Activated CD4-positive, CD25-positive, alpha-beta regulatory T cell treated with anti-CD3 and anti-CD28 coated beads, Interleukin-2, amount 50 U/mL, for 16 hours (primary cell): ENCODE measurements around the gene CEP135.
"Not testable (repeated sequence)": the region's sequence is repeated elsewhere in the genome, so short reads cannot be mapped to it uniquely, and the experiment has no call there.

Experiments used
- DNase-seq: peaks from one replicate; pipeline ENCODE4 v3.0.0-alpha.2; 2020; ENCODE audit warnings: low read depth, low spot score

CEP135 gene

GRCh38 chr4:56028165-56028564, 79.4 kb downstream of the CEP135 start:
- DNase-seq = no peak

DNA sequence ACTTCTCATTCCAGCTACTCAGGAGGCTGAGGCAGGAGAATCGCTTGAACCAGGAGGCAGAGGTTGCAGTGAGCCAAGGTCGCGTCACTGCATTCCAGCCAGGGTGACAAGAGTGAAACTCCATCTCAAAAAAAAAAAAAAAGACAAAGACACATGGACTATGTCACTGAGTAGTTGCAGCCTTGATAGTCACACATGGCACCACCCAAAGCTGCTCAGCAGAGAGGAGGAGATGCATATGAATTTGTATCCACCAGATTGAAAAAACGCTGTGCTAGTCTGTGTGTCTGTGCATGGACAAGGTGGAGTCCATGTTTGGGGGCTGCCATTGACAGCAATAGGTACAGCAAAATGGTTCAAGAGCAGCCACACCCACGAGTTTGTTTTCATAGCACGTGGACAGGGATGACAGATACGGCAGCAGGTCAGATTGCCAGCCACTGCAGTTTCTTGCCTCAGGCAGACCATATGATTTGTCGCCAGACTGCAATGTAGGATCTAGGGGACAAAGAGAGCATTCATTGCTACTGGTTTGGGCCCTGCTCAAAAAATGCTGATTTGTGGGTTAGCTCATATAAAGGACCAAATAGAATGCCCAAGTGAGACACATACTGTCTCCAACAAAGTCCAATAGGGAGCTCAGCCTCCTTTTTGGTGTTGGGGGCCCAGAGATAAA, 89.9 kb downstream of the CEP135 start:
- DNase-seq = no peak

- no peak for DNase-seq
These were observed 92.1 kb downstream of the CEP135 start for GRCh38 chr4:56040842-56041241.

- no peak for DNase-seq
These were observed 93.5 kb downstream of the CEP135 start for GRCh38 chr4:56042225-56042624.

DNA sequence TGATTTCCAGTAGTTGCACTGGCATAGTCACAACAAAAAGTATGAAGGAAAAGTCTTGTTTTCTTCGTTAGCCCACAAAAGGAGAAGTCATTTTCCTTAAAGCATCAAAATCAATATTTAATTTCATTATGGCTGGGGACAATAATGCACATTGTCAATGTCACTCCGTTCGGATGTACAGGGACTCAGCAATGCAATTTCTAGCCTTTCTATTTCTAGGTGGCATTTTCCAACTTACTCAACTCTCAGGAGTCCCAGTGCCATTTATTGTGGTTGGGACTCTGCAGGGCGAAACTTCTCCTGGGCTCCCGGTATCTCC, 99.6 kb downstream of the CEP135 start:
- DNase-seq = no peak

DNA sequence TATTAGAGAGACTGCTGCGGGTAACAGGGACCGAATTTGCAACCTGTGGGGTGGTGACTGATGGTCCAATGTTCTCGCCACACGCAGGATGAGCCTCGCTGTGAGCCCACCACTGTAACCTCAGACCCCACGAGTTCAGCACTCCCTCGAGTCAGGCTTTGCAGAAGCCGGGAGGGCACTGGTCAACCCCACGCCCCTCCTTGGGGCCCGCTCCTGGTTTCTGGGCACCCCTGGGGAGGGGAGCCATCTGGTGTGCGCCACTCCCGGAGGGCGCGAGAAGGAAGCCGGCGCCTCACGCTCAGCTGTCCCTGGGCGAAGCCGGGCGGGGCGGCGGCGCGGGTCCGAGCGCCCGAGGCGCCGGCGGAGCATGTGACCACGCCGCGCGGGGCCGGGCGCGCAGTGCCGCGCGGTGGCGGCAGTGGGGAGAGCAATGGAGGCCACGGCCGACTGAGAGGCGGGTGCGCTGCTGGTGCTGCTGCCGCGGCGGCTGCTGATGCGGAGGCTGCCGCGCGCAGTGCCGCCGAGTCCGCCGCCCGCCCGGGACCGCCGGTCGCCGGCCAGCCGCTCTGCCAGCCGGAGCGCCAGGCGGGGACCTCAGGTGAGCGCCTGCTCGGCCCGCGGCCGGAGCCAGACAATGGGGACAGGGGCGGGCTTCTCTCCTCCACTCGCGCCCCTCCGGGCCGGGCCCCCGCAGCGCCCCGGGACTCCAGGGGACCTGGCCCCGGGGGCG, 100.1 kb downstream of the CEP135 start:
- no peak for DNase-seq

DNA sequence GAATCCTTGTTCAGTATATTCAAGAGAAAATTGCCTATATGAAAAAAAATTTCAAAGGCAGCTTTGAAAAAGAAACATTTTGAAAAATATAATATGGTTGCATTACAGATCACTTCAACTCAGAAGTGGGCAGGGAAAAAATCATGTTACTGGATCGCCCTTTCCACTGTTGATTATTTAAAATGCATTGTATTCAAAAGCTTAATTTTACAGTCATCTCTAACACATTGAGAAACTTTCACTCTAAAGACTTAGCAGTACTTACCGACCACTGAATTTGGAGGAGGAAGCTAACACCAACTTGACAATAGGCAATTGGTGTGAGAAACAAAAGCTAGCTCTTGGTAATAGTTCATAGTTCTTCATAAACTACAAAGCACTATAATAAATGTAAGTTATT, 101.9 kb downstream of the CEP135 start:
- DNase-seq = no peak

DNA sequence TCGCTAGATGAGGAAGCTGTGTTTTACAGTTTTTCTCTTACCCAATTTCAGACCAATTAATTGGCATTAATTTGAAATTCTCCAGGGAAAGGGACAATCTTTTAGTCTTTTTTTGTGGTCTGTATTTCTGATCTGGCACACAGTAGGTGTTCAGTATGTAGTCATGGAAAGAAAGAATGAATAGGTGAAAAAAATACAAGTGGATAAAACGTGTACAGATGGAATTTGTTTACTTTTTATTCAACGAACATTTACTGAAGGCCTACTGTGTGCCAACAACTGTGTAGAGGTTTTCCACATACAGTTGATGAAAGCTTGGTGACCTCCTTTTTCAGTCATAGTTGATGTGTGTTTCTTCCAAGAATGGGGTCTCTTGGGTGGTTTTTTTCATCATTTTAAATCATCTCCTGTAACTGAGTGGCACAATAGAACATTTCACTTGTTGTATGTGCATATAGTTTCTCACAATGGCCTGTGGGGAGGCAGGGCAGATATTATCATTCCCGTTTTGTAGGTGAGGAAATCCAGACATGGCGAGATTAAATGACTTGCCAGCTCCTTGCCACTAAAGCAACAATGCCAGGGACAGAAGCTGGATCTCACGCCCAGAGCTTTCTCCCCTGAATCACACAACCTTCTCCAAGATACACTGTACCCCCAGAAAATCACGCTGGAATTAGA, 102.4 kb downstream of the CEP135 start:
- no peak for DNase-seq

DNA sequence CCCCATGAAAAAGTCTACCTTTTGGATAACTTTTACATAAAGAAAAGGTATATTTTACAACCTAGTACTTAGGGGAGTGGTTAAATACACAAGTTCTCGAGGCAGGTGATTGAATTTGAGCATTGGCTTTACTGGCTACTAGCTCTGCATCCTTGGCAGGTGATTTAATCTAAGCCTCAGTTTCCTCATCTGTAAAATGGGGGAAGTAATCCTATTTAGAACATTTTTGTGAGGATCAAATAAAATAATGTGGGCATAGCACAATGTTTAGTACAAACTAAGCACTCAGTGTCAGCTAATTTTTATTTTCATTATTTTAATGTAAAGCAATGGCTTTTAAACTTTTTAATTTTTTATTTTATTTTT, 102.9 kb downstream of the CEP135 start:
- DNase-seq = no peak

GRCh38 chr4:56052481-56052880, 103.7 kb downstream of the CEP135 start:
- DNase-seq = no peak

GRCh38 chr4:56052966-56053365, 104.2 kb downstream of the CEP135 start:
- no peak for DNase-seq

DNA sequence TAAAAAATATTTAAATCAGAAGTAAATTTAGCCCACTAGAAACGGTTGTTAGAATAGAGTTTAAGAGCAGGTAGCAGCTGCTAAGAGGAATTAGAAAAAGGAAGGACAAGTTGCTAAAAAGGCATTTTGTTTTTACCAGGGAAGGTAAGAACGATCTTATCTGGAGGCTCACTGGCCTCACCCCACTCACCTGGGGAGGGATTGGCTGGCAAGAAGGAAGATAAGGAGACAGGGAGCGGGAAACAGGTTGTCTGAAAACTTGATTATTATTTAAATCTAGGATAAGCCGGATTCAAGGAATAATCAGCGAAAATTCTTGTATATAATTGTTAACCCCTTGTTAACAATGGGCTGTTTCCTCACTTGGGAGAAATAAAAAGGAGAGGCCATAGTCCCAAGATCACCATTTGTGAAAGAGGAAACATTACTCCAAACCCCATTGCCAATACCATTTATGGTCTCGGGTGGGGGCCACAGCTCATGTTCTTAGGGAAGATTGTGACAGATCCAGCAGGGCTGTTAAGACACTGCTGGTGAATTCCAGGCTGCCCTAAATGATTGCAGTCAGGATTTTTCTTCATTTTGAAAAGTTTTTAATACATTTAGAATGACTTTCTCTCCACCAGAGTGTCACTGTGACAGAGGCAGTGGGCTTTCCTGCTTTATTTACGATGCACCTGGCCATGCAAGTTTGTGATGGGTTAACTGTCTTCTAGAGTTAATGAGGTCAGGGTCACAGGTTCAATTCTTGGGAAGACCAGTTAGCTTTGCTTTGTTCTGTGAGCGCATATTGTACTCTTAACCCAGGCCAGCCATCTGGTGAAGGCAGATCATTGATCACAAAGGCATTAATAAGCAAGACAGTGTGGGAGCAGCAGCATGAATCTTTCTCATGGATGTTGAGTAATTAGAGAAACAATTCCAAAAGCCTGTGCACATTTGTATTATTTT, 106.6 kb downstream of the CEP135 start:
- no peak for DNase-seq

DNA sequence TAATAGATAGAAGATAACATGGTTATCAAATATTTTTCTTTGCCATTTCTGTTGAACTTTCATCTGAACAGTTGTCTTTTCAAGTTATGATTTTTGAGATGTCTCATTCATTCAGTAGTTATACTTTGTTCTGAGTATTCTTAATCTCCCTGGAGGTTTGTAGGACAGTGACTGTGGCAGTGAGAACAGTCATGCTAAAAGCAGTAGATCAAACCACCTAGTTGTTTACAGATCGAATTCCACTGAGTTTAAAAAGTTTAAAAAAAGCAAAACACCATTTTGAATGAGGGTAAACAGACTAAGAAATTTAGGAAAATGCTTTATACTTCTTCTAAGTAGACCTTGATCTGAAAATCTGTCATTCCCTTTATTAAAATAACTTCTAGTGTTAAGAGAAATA, 107.2 kb downstream of the CEP135 start:
- DNase-seq = no peak

DNA sequence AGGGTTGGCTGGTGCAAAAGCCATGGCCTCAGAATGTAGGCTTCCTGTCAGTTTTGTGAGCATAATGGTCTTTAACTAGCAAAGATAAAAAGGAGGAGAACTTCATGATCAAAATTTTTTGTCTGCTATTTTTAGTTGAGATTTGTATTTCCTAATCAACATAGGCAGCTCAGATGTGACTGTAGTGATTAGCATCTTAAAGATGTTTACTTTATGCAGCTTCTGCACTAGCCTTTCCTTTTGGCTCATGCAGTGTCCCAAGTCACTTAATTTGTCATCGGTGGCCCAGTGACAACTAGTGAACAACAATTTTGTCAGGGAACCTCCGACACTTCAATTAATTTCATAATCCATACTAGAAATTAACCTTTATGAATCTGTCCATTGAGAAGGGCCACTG, 109.8 kb downstream of the CEP135 start:
- no peak for DNase-seq

DNA sequence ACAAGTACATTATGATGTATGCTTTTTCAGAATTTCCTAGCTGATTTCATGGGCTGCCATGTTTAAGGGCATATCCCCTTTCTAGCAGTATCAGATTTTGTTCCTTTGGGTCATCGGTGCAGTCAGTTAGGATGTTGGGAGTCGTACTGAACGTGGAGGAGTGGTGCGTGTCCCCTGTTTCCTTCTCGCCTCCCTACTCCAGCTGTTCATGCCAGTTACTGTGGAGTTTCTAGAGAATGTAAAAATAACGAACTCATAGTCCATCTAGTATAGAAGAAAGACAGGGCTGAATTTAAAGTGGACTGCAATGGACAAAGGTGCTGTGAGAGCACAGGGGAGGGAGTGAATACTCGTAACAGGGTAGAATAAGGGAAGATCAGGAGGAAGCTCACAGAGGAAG, 111.3 kb downstream of the CEP135 start:
- no peak for DNase-seq

- DNase-seq = no peak
These were observed 113.4 kb downstream of the CEP135 start for GRCh38 chr4:56062106-56062505.

GRCh38 chr4:56062526-56063145, 113.9 kb downstream of the CEP135 start:
- no peak for DNase-seq

DNA sequence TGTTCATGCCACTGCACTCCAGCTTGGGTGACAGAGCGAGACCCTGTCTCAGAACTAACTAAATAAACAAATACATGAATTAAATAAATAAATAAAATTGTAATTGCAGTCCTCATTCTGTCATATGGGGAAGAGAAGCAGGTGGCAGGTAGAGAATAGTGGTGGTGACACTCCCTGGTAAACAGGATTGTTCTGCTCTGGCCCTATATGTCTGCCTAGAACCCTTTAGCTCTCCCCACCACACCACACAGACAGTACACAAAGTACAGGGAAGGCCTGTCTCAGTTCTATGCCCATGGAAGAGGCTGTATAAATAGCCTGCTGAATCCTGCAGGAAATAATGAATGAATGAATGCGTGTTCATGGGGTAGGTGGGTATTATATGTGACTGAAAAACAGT, 117.7 kb downstream of the CEP135 start:
- no peak for DNase-seq

DNA sequence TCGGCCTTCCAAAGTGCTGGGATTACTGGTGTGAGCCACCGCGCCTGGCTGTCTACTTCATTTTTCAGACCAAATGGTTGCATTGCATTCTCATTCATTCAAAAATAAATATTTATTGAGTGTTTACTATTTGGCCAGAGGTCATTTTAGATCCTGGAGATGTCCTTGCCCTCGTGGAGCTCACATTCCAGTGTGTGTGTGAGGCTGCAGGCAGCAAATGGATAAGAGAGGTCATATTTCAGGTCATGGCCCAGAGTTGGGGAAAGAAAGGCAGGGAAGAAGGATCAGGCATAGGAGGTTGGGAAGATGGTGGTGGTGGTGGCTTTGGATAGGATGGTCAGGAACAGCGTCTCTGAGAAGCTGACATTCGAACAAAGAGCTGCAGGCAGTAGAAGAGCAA, 119.1 kb downstream of the CEP135 start:
- no peak for DNase-seq

GRCh38 chr4:56072730-56073129, 124.0 kb downstream of the CEP135 start:
- not testable (repeated sequence) for DNase-seq

DNA sequence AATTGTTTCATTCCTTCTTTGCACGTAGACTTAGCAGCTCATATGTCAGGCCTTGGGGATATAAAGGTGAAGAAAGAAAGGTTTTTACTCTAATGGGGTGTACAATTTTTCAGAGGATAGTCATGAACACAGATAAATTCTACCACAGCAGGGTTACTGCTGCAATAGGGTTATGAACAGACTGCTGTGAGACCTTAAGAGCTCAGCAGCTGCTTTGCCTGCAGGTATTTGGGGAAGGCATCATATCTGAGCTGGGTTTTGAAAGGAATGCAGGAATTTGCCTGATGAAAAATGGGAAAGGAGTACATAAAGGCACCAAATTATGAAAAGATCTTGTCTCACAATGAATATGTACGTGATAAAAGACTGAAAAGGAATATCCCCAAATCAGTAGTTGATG, 128.9 kb downstream of the CEP135 start:
- DNase-seq = no peak

GRCh38 chr4:56078866-56079265, 130.1 kb downstream of the CEP135 start:
- no peak for DNase-seq
